Measurements from ENCODE around the gene HEY2.
"Not testable (repeated sequence)": the region's sequence is repeated elsewhere in the genome, so short reads cannot be mapped to it uniquely, and the experiment has no call there.

The HEY2 gene

DNA sequence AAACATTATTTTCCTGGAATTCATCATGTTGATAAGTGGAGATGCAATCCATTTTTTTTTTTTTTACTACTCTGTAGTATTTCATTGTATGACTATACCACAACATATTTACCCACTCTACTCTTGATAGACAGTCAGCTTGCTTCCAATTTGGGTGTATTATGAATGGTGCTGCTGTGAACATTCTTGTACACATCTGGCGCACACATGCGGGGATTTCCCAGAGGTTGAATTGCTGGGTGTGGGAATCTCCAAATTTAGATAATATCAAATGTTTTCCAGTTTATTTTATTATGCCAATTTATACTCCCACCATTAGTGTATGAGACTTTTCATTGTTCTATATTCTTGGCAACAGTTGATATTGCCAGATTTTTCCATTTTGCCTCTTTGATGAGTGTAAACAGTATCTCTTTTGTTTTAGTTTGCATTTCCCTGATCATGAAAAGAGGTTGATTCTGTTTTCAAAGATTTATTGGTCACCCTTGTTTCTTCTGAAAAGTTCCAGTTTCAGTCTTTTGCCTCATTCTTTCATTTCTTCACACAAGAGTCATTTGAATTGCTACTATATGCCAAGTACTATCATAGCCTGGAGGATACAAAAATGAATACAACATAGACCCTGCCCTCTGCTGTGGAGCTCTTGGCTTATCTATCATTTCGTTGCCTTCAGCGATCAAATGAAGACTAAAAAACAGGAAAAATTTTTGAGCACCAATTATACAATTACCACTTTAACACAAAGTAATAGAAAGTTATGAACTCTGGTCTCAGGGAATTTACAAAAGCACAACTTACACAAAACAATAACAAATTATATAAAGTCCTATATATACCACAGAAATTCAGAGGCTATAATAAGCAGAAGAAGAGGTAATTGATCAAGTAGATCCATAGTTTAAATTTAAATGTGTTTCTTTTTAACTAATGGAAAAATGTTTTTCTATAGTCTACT is 24.2 kb downstream of the HEY2 start:
- DNase-seq = no peak

DNA sequence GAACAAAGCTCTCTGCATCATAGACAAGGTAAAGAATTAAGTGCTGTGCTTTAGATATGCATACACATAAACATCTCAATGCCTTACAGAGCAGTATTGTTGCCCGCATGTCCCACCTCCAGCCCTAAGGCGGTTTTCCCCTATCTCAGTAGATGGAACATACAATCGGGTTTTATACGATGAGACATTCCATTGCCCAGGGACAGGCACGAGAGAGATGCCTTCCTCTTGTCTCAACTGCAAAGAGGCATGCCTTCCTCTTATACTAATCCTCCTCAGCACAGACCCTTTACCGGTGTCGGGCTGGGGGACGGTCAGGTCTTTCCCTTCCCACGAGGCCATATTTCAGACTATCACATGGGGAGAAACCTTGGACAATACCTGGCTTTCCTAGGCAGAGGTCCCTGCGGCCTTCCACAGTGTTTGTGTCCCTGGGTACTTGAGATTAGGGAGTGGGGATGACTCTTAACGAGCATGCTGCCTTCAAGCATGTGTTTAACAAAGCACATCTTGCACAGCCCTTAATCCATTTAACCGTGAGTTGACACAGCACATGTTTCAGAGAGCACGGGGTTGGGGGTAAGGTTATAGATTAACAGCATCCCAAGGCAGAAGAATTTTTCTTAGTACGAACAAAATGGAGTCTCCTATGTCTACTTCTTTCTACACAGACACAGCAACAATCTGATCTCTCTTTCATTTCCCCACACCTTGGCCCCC is 26.8 kb downstream of the HEY2 start:
- DNase-seq = not testable (repeated sequence)

DNA sequence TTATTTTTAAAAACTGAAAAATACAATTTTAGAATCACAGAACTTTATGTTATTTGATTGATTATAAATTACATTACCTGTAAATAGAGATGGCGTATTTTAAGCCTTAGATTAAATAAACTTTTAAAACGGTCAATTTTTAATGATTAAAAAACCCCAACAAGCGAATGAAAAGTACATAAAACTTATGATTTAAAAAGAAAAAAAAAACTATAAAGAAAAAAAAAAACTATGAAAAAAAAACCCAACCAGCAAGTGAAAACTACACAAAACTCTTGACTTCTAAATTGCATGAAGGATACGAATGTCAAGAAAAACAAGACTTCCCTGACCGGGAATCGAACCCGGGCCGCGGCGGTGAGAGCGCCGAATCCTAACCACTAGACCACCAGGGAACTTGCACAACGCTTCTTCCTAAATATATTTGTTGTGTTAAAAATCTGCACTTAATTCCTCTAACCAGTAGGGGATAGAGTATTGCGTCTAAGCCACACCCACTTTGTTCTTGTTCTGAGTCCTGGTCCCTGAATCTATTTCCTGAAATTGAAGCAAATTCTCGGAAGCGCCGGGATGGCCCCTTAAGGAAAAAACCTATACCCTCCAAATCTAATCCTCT is 30.6 kb downstream of the HEY2 start:
- DNase-seq = peak; percentile 88 to 92

DNA sequence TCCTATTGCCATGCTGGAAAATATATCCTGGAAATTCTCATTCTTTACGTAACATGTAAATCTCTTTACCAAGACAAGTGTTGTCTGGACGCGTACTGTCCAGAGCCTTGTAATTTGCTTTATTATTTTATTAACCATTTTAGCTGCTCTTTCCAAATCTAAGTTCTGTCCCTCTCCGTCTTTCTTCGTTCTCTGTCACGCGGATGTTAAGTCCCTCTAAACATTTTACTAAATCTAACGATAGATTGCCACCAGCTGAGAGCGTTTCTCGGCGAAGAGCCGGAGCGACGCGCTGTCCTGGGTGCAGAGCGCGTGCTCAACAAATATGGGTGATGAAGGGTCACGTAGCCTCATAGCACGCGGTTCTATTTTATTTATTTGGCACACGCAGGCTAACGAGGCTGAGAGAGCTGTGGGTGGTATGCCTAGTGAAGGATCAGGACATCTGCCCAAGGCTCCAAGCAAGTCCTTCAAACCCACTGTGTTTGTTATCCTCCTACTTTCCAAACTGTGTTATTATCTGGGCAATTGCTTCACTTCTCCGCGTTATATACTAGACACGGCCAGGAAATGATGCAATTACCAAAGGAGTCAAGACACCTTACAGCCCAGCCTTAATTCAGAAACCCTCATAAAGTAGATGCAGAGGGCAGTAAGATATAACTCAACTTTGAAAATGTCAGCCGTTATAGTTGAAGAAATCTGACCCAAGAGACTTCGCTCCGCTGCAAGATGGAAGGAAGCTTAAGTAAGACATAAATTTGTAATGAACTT is 31.3 kb downstream of the HEY2 start:
- DNase-seq = peak; percentile 82 to 83

DNA sequence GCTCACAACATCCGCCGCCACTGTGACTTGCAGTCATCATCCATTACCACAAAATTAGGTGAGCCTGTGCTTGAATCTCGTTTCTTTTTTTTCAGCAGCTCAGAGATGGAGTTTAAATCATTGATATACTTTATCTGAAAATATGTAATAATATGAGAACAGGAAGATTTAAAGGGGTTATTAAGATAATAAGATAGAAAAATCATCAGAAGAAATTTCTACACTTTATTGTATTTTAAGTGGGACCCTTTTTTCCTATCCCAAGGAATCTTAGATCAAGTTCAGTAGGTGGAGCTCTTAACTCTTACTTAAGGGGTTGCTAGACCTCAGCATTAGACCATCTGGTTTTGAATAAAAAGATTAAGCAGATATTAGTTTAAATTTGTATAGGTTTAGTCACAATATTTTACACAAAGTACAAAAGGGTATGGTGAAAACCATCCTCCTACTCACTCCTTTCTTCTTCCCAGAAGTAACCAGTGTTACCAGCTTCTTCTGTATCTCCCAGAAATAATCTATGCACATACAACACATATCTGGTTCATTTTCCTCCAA is 32.0 kb downstream of the HEY2 start:
- no peak for DNase-seq

DNA sequence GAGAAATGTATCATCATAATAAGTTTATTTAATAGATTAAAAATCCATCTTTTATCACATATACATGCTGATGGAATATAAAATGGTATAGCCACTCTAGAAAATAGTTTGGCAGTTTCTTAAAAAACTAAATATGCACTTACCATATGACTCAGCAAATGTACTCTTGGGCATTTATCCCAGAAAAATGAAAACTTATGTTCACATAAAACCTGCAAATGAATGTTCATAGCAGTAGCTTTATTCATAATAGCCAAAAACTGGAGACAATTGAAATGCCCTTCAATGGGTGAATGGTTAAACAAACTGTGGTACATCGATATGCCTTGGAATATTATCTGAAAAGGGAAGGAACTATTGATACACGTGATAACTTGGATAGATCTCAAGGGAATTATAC is 34.9 kb downstream of the HEY2 start:
- no peak for DNase-seq

DNA sequence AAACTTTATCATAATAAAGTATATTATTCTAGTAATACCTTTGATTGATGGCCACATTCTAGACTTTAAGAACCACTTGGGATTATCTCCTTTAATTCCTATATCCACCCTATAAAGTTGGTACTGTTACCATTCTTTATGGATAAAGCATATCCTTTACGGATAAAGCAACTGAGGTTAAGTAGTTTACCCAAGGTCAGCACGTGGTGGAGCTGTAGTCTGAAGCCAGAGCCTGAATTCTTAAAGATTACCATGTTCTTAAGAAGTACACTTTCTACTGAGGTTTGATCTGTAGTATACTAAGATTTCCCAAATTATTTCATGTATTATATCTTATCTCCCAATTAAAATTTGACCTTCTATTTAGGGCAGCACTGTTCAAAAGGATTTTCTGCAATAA is 38.4 kb downstream of the HEY2 start:
- DNase-seq = no peak

DNA sequence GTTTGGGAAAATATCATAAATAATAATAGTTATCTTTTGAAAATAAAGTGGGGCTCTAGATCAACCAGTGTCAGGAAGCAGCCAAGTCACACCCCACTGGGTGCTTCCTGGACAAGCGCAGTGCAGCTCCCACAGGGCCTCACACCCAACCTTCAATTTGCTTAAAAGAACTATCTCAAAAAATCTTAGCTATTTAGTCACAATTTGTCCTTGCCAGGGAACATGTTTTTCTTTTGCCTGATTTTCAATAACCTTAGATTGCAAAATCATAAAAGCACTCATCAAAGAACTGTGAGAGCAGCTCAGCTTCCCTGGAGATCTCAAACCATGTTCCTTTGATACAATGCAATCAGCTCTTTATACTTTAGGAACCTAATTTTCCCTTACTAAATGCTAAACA is 39.7 kb downstream of the HEY2 start:
- peak in 1 of 2 experiments; percentile 3 for DNase-seq

DNA sequence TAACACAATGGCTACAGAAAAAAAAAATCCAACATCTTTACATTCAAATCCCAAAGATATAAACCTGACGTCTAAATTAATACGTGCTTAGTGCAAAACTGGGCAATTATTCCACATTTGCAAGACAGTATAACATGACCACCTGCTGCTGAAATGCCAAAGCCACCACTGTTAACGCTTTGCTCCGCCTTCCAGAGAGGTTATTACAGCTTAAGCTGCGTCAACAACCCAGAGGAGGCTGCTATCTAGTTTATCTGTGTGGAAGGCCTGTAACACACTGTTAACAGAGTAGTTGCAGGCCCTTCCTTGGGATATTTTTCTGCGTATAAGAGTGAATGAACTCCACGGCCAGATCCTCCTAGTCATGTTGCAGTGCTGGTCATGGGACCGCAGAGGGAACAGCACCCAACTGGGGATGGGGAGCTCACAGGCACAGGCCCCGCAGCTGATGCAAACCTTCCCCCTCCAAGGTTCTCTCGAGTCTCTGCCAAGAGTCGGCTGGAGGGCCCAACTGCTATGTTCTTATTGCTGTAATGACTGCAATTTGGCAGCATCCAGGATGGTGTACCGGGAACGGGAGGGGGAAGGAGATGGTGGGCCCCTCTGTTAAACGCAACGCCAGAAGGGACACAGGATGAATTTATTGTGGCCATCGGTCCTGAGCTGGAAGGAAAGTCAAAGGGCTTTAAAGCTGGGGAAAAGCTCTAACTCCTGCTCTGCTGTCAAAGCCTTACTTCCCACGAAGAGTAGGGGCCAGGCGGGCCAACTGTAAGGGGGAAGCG is 40.3 kb downstream of the HEY2 start:
- DNase-seq = peak; percentile 59 to 77

DNA sequence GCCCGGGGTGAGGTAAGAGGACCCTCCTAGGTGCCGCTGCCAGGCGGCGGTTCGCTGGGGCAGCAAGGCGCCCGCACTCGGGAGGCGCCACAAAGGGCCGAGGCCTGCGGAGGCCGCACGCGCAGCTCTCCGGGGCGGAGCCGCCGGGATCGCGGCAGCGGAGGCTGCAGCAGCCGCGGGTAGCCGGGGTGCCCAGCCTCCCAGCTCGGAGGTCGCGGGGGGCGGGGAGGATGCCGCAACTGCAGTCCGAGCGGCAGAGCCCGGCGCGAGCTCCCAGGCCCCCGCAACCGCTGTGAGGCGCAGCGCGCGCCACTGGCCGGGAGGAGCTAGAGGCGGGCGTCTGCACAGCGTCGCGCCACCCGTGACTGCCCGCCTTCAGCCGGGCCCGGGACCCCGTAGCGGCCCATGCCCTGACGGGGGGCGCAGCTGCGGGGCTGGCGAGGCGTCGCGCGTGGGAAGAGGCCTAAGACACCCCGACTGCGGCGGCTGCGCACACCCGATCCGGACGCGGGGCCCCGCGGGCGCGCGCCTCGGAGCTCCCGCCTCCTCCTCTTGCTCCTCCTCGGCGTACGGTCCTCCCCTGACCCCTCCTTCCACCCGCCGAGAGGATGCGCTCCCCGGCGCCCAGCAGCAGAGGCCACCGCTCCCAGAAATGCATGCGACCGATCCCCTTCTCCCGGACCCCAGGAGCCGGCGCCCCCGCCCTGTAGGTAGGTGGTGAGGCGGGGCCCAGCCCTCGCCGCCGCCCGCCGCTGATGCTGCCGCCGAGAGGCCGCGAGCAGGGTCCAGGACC is 41.1 kb downstream of the HEY2 start, which contains the start of gene NCOA7:
Gene NCOA7, plus strand, starts transcription at position 603 of the 793 bp plus-strand sequence. CDS start 24,395 bp downstream, outside the sequence.
- DNase-seq = peak; percentile 64 to 78

DNA sequence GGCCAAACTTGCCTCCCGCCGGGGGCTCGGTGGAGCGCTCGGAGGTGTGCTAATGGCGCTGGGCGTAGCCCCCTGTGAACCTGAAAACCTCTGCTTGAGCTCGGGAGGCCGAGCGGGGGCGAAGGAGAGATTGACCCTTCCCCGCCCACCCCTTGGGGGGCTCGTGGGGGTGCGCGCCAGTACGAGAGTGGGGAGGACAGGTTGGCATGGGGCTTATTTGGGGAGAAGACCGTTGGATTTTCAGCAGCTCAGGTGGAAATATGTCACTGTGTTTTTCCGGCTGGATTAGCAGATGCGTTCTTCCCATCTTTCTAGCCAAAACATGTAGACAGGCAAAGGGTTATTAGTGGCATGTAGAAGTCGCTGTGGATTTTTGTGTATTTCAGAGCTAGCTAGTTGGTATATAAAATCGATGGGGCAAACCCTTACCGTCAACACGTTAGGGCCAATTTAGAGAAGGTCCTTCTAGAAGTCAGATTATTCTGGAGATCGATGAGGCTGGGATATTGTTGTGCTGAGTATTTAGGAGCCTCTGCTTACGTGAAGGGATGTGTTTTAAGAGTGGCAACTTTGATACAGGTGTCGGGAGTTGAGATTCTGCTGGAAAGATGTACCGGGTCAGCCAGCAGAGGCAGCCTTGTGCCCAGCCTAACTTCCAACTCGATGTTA is 41.9 kb downstream of the HEY2 start:
- peak; percentile 16 to 39 for DNase-seq

DNA sequence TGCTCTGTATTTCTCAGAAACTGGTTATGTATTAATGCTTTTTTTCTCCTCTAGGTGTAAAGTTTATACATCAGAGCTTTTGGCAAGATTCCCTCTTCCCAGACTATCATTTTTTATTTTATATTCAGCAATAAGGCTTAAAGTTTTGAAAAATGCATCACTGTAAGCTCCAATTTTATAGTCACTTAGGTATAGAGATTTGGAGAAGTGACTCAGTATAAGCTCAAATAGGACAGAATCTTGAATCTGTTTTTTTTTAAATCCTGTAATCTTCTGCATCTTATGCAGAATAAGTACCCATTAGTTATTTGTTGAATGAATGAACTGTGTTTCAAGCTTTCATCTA is 42.4 kb downstream of the HEY2 start:
- DNase-seq = no peak

DNA sequence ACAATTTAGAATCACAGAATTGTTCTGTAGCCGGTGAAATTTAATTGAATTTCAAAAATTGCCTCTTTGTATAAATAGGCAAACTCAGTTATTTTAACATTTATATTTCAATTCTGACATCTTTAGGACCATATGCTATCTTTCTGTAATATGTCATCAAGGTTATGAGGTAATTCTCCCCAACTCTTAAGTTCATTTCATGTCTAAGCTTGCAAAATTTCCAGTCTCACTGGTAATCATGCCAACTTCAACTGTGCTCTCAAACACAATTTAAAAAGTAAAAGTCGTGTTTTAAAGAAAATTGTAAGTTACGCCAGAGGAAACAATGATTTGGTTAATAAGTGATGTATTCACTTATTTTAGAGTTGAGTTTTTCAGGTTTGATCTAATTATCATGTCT is 42.7 kb downstream of the HEY2 start:
- DNase-seq = no peak

DNA sequence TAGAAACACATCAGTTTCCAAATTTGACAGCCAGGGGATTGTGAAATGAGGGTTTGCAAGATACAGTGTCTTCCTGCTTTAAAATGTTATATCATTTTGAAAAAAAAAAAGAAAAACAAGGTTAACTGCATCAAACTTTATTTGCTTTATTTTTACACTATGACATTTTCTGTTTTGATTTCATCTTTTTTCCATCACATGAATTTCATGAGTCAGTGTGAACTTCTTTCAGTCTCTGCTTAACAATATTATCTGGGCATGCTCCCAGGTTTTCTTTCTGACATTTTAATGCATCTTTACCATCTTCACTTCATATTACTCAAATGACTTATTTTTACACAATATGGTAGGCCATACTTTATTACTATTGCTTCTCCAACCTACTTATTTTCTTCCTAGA is 43.2 kb downstream of the HEY2 start:
- no peak for DNase-seq

DNA sequence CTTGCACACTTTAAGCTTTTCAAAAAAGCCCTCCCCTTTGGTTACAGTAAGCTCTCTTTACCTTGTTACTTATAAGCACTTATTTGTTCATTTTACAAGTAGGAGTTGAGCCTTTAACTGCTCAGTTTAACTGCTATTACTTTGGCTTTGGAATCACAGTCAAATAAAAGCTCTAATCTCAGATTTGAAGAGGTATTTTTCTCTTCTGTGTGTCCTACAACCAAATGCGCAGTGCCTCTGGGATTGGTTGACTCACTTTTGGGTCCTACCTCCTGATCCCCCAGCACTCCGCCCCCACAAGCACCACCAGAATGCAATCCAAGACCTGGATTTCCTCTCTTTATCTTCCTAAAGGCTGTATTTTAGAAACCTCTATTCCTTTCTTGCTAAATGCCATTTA is 43.8 kb downstream of the HEY2 start:
- no peak for DNase-seq

DNA sequence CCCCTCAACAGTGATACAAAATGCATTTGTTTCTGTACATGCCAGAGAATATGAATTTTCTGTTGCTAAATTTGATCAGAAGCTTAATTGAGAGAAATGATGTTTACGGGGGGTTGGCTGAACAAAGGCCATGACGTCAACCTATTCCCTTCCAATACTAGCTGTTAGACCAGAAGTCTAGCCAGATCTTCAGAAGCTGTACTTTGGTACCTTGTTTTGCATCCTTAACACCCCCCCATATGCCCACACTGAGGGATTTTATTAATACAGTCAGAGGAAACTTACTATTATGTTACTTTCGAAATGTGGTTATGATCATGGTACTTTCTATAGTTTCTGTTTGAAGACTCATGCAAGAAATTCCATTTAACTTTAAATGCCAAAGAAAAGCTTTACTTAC is 44.4 kb downstream of the HEY2 start:
- DNase-seq = no peak

DNA sequence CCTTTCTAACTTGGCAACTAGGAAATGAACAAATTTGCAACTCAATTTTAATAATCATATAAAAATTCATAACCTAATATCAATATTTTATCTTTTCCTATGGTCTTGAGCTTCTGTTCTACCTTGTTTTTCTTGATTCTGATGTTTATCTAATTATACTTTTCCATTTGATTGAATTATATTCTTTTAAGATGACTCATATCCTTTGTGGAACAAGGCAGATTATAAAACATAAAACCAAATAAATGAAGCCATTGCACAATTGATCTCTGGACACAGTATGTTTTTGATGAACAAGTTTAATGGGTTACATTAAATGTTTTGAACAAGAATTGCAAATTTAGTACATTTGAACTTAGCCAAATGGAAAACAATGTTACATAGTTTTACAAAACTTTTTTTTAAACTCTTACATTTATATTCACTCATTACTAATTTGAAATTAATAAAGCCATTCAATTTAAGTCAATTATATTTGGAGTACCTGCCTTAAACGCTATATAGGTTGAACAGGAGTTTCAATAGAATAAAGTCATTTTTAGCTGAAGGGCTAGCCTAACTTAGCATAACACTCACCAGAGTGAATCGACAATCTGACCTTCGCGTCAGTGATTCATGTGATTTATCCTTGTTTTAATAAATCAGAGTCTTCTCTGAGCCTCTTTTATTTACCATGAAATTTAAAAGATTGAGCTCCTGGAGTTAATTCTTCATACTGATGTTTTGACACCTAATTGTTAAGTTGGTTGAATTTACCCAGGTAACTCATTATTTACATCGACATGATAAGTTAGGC is 45.1 kb downstream of the HEY2 start:
- no peak for DNase-seq

DNA sequence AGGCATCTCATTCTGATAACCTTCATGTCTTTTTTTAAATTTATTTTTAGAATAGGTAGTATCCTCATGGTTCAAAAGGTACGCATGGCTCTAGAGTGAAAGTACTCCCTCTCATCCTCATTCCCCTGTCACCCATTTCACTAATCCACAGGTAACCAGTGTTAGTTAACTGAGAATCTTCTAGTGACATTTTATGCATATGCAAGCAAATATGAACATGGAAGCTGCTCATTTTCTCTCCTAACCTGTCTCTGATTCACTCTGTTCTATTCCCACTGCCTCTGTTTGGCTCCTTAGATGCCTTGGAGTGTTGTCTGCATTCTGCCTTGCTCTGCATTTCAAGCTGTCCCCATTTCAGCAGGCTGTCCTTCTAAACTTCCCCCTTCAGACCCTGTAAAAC is 45.9 kb downstream of the HEY2 start:
- DNase-seq = no peak

DNA sequence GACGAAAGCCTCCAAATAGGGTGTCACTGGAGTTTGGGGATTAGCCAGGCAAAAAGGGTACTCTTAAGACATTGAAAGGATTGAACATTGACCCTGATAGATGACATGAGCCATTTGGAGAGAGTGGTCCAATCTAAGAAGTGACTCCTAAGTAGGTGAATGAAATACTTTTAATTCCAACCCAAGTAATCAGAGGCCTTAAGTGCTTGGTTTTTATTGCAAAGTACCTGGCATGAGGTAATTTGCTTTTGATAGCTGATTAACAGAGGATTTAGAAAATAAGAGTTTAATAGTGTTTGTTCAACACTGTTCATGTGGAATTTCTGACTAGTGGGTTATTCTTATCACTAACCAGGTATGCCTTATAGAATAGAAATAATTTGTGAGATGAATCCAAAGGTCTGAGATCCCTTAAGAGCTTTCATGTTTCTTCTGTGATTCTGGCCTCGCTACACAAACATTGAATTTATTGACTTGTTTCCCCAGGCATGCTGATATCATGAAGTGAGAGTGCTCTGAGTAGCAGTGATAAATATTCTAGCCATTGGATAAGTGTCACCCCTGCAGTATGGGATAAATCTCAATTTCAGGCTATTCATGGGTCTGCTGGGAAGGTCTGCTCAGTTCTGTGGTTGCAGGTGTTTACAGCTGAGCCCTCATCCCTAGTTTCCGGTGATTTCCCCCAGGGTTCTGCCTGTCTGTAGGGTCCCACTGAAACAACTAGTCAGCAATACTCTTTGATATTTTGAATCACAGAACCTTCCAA is 47.9 kb downstream of the HEY2 start:
- no peak for DNase-seq
